Mammary epithelial cell (primary cell): ENCODE results near the gene LBH.

ENCODE experiments used
- EZH2 ChIP-seq: IDR thresholded peaks from 2 replicates; pipeline ENCODE4 v1.6.1; 2012; ENCODE audit warnings: low read length, inconsistent platforms, borderline replicate concordance
- TF ChIP-seq, protein P1 (sequence below), 2 donors: IDR thresholded peaks in 1 of 2; conservative IDR thresholded peaks in 1 of 2; 2 replicates each; pipeline ENCODE4 v1.5.1; 2011 to 2012; ENCODE audit warnings: inconsistent platforms in 2 of 2, low read length in 2 of 2, mild to moderate bottlenecking in 2 of 2, control low read depth in 1 of 2, low read depth in 1 of 2; ENCODE audit not compliant: insufficient read depth in 1 of 2; ENCODE audit errors: extremely low read depth in 1 of 2

DNA sequence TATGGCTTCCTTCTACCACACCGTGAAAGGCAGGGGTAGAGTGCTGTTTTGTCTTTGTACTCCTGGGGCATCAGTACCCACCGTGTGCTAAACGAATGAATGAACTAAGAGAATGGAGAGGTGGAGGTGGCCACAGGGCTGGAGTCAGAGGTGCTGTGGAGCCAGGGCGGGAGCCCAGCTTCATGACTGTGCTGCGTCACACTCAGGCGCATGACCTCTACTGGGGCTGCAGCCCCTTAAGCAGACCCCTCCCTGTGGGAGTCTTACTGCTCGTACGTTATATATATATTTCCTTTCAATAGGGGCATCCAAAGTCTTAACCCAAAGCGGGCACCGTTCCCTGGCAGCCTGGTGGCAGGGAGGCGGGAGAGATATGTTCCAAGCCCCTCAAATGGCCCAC lies 18.0 kb upstream of the LBH start:
- TF ChIP-seq, protein P1, sequence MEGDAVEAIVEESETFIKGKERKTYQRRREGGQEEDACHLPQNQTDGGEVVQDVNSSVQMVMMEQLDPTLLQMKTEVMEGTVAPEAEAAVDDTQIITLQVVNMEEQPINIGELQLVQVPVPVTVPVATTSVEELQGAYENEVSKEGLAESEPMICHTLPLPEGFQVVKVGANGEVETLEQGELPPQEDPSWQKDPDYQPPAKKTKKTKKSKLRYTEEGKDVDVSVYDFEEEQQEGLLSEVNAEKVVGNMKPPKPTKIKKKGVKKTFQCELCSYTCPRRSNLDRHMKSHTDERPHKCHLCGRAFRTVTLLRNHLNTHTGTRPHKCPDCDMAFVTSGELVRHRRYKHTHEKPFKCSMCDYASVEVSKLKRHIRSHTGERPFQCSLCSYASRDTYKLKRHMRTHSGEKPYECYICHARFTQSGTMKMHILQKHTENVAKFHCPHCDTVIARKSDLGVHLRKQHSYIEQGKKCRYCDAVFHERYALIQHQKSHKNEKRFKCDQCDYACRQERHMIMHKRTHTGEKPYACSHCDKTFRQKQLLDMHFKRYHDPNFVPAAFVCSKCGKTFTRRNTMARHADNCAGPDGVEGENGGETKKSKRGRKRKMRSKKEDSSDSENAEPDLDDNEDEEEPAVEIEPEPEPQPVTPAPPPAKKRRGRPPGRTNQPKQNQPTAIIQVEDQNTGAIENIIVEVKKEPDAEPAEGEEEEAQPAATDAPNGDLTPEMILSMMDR (conservative IDR thresholded peaks at IDR 0.05 in 1 of 2, IDR thresholded peaks at IDR 0.05 in 1 of 2; ENCODE audit: extremely low read depth in 1 of 2, insufficient read depth in 1 of 2, low read depth in 1 of 2, low read length in 2 of 2): no peak
- TF ChIP-seq EZH2: no peak
